ENCODE data around the gene CMAS.
A peak's percentile ranks its signal among the peaks of the same experiment; 100 is the strongest.
"Not testable (repeated sequence)": the region's sequence is repeated elsewhere in the genome, so short reads cannot be mapped to it uniquely, and the experiment has no call there.

Gene CMAS

DNA sequence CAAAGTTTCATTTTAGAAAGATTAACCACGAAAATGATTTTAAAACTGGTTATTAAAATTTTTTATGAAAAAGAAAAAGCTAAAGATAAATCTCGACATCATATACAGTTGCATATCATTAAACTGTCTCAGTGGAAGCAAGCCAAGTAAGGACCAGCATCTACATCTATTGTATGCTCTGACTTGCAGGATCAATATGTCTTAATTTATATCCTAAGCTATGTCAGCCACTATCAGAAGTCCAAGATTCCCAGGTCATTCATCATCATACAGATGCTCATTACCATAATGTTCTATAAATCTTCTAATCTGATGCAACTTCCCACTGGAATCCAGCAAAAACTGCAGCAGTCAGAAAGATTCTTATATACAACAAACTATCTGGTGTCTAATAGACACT lies 43.5 kb downstream of the CMAS start:
- no peak for DNase-seq (ENCODE audit: low read depth in 1 of 2, low spot score in 1 of 2)
- no peak overlapping the region for H3K27ac ChIP-seq (replicated peaks)
- no peak overlapping the region for H3K4me3 ChIP-seq (replicated peaks; ENCODE audit: insufficient read depth, low read length)
- no peak for TF ChIP-seq POLR2AphosphoS5 (IDR thresholded peaks at IDR 0.05; ENCODE audit: low read depth)
- TF ChIP-seq, protein P1, sequence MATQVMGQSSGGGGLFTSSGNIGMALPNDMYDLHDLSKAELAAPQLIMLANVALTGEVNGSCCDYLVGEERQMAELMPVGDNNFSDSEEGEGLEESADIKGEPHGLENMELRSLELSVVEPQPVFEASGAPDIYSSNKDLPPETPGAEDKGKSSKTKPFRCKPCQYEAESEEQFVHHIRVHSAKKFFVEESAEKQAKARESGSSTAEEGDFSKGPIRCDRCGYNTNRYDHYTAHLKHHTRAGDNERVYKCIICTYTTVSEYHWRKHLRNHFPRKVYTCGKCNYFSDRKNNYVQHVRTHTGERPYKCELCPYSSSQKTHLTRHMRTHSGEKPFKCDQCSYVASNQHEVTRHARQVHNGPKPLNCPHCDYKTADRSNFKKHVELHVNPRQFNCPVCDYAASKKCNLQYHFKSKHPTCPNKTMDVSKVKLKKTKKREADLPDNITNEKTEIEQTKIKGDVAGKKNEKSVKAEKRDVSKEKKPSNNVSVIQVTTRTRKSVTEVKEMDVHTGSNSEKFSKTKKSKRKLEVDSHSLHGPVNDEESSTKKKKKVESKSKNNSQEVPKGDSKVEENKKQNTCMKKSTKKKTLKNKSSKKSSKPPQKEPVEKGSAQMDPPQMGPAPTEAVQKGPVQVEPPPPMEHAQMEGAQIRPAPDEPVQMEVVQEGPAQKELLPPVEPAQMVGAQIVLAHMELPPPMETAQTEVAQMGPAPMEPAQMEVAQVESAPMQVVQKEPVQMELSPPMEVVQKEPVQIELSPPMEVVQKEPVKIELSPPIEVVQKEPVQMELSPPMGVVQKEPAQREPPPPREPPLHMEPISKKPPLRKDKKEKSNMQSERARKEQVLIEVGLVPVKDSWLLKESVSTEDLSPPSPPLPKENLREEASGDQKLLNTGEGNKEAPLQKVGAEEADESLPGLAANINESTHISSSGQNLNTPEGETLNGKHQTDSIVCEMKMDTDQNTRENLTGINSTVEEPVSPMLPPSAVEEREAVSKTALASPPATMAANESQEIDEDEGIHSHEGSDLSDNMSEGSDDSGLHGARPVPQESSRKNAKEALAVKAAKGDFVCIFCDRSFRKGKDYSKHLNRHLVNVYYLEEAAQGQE (IDR thresholded peaks at IDR 0.05; ENCODE audit: insufficient replicate concordance, low read depth) = no peak
- H3K27me3 ChIP-seq (ENCODE audit: insufficient read depth, poor library complexity, severe bottlenecking) = no peaks in the 10 kb centered on the region

DNA sequence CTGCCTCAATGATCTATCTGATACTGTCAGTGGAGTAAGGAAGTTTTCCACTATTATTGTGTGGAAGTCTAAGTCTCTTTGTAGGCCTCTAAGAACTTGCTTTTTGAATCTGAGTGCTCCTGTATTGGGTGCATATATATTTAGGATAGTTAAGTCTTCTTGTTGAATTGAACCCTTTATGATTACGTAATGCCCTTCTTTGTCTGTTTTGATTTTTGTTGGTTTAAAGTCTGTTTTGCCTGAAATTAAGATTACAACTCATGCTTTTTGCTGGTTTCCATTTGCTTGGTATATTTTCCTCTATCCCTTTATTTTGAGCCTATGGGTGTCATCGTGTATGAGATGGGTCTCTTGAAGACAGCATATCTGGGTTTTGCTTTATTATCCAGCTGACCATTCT lies 53.0 kb downstream of the CMAS start:
- H3K4me3 ChIP-seq (replicated peaks; ENCODE audit: insufficient read depth, low read length); DNase-seq (ENCODE audit: low read depth in 1 of 2, low spot score in 1 of 2); H3K27ac ChIP-seq (replicated peaks); H3K27me3 ChIP-seq (ENCODE audit: insufficient read depth, poor library complexity, severe bottlenecking): not testable (repeated sequence)

DNA sequence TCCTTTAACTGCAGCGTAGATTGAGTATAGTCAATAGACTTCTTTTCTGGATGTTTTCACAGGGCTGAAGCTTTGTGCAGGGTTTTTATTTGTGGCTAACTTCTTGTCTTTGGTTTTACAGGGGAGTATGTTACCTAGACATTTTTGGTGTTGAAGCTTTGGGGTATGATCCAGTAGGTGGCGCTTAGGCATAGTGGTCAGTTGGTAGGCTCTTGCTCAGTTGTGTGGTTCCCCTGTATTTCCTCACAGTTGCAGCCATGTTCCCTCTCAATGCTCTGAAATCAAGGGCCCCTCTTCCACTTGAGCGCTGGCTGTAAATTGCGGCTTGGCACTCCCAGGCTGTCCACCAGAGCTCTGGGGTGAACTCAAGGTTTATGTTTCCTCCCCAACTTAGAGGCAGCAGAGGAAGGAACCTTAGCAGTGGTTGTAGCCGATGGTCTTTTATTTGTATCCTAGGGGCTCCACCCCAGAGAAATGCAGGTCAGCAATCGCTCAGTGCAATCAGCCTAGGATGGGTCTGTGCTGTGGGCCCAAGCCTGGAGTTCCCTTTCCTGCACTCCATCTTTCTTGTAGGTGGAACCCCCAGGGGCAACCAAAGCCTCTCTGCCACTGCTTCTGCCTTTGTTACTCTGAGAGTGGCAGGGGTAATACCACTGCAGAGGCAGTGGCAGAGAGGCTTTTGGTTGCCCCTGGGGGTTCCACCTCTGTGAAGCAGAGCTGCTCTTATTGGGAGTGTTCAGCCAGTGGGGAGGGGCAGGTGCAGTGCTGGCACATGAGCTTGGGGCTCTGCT lies 55.1 kb downstream of the CMAS start:
- peak; percentile 31 to 71 for DNase-seq (ENCODE audit: low read depth in 1 of 2, low spot score in 1 of 2)
- Histone ChIP-seq H3K27me3 (ENCODE audit: insufficient read depth, poor library complexity, severe bottlenecking) (no peaks in the 10 kb centered on the region), H3K27ac (replicated peaks) (no peak overlapping the region), H3K4me3 (replicated peaks; ENCODE audit: insufficient read depth, low read length) (no peak overlapping the region)
- no peak for TF ChIP-seq GABPA (IDR thresholded peaks at IDR 0.05; ENCODE audit: low read depth)
- TF ChIP-seq, protein P2, sequence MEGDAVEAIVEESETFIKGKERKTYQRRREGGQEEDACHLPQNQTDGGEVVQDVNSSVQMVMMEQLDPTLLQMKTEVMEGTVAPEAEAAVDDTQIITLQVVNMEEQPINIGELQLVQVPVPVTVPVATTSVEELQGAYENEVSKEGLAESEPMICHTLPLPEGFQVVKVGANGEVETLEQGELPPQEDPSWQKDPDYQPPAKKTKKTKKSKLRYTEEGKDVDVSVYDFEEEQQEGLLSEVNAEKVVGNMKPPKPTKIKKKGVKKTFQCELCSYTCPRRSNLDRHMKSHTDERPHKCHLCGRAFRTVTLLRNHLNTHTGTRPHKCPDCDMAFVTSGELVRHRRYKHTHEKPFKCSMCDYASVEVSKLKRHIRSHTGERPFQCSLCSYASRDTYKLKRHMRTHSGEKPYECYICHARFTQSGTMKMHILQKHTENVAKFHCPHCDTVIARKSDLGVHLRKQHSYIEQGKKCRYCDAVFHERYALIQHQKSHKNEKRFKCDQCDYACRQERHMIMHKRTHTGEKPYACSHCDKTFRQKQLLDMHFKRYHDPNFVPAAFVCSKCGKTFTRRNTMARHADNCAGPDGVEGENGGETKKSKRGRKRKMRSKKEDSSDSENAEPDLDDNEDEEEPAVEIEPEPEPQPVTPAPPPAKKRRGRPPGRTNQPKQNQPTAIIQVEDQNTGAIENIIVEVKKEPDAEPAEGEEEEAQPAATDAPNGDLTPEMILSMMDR (IDR thresholded peaks at IDR 0.05; ENCODE audit: insufficient read depth, low read length) = peak; percentile 30
- TF ChIP-seq, protein P1 (IDR thresholded peaks at IDR 0.05; ENCODE audit: insufficient replicate concordance, low read depth) = no peak

DNA sequence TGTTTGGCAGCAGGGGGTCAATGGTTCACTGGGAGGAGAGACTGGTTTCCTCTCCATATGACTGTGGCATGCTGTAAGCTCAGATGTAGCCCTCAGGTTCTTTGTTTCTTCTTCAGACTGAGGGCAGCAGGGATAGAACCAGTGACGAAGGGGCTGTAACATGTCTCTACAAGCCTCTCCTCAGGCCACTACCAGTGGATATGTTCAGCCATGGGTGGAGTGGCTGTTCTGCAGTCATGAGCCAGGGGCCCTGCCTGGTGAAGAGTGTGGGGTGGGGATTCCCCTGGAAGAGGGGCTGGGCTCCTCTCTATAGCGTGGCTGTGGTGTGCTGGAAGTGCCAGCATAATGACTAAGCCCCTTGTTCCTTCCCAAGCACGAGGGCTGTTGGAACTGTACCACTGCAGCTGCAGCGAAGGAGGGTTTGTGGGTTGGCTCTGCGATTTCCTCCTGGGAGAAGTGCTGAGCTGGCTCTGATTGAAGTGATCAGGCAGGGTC lies 55.8 kb downstream of the CMAS start:
- TF ChIP-seq POLR2AphosphoS5 (IDR thresholded peaks at IDR 0.05; ENCODE audit: low read depth) (no peak), SPI1 (IDR thresholded peaks at IDR 0.05; ENCODE audit: borderline replicate concordance, low read depth) (no peak; the same call in 1 of the 2 replicates), GABPA (IDR thresholded peaks at IDR 0.05; ENCODE audit: low read depth) (no peak)
- TF ChIP-seq, protein P2 (IDR thresholded peaks at IDR 0.05; ENCODE audit: insufficient read depth, low read length) = no peak
- TF ChIP-seq, protein P1 (IDR thresholded peaks at IDR 0.05; ENCODE audit: insufficient replicate concordance, low read depth) = no peak
- Histone ChIP-seq H3K27me3 (ENCODE audit: insufficient read depth, poor library complexity, severe bottlenecking) (no peaks in the 10 kb centered on the region), H3K4me3 (replicated peaks; ENCODE audit: insufficient read depth, low read length) (no peak overlapping the region), H3K27ac (replicated peaks) (no peak overlapping the region)
- DNase-seq (ENCODE audit: low read depth in 1 of 2, low spot score in 1 of 2) = peak in 1 of 2 experiments; percentile 39

Measured in HL-60 (cell line).